Measurements from ENCODE around the gene PSMB5. TPM values are rescaled to one million over a fixed set of nuclear protein-coding genes. Genes with fewer than 3 reads are reported as not detected.

Gene PSMB5
- polyA plus RNA-seq, 1 experiment = 304 TPM

GRCh38 chr14:22978981-22979671 is 55.6 kb downstream of the PSMB5 start:
- CTCF ChIA-PET = interaction anchor here (0.9 to 7.4 kb wide), 4 partner anchors 7 to 79 kb away, joined by 3 to 93 read pairs (median 4); no protein-coding TSS in a partner anchor

GRCh38 chr14:22978487-22978837 is 56.2 kb downstream of the PSMB5 start:
- Histone ChIP-seq H3K36me3 (ENCODE audit: control insufficient read depth, insufficient read depth, low read length) (peaks cover 19% of the 10 kb centered on the region), H3K4me3 (ENCODE audit: low read depth, low read length) (peak overlapping the region; percentile 15; the same call in 1 of the 2 replicates), H3K27me3 (ENCODE audit: control insufficient read depth, insufficient read depth, low read length) (no peaks in the 10 kb centered on the region)
- ChIA-PET CTCF (interaction anchor here (0.9 to 7.4 kb wide), 9 partner anchors 7 to 141 kb away, joined by 3 to 93 read pairs (median 6); partner anchors contain the start of gene CDH24), POLR2A (interaction anchor here (0.6 kb wide), 1 partner anchor 11 kb away, joined by 3 read pairs; no protein-coding TSS in a partner anchor)
- no peak for DNase-seq (ENCODE audit: low read depth)
- no peak for TF ChIP-seq CTCF (IDR thresholded peaks at IDR 0.05; ENCODE audit: insufficient read depth, low read depth, low read length)

More at GRCh38 chr14:22978981-22979671, 55.6 kb downstream of the PSMB5 start:
- no peaks in the 10 kb centered on the region for H3K27me3 ChIP-seq (ENCODE audit: control insufficient read depth, insufficient read depth, low read length)
- POLR2A ChIA-PET = no interaction called here
- peaks cover 15% of the 10 kb centered on the region for H3K36me3 ChIP-seq (ENCODE audit: control insufficient read depth, insufficient read depth, low read length)
- no peak for DNase-seq (ENCODE audit: low read depth)
- peak overlapping the region; percentile 90 for H3K4me3 ChIP-seq (ENCODE audit: low read depth, low read length)
- TF ChIP-seq CTCF (IDR thresholded peaks at IDR 0.05; ENCODE audit: insufficient read depth, low read depth, low read length) = no peak

- no peaks in the 10 kb centered on the region for H3K27me3 ChIP-seq (ENCODE audit: control insufficient read depth, insufficient read depth, low read length)
- TF ChIP-seq CTCF (IDR thresholded peaks at IDR 0.05; ENCODE audit: insufficient read depth, low read depth, low read length) = no peak
- DNase-seq (ENCODE audit: low read depth) = no peak
- H3K36me3 ChIP-seq (ENCODE audit: control insufficient read depth, insufficient read depth, low read length) = peaks cover 22% of the 10 kb centered on the region
- ChIA-PET CTCF (interaction anchor here (0.6 to 7.4 kb wide), 19 partner anchors 8 to 324 kb away, joined by 3 to 93 read pairs (median 4); partner anchors contain the start of genes CDH24, PRMT5 and PSMB11), POLR2A (interaction anchor here (0.6 to 0.8 kb wide), 5 partner anchors 8 to 116 kb away, joined by 3 to 9 read pairs (median 3); partner anchors contain the start of gene HAUS4)
- H3K4me3 ChIP-seq (ENCODE audit: low read depth, low read length) = peak overlapping the region; percentile 15; the same call in 1 of the 2 replicates
Measured at GRCh38 chr14:22977684-22978486, 56.8 kb downstream of the PSMB5 start.

- no peaks in the 10 kb centered on the region for H3K27me3 ChIP-seq (ENCODE audit: control insufficient read depth, insufficient read depth, low read length)
- ChIA-PET POLR2A (interaction anchor here (0.6 to 0.8 kb wide), 3 partner anchors 9 to 79 kb away, joined by 3 to 9 read pairs (median 3); partner anchors contain the start of gene HAUS4), CTCF (interaction anchor here (0.7 to 7.4 kb wide), 20 partner anchors 8 to 324 kb away, joined by 3 to 93 read pairs (median 4); partner anchors contain the start of genes ACIN1, CDH24, PRMT5 and PSMB11)
- DNase-seq (ENCODE audit: low read depth) = no peak
- peaks cover 26% of the 10 kb centered on the region for H3K36me3 ChIP-seq (ENCODE audit: control insufficient read depth, insufficient read depth, low read length)
- H3K4me3 ChIP-seq (ENCODE audit: low read depth, low read length) = no peak overlapping the region
- TF ChIP-seq CTCF (IDR thresholded peaks at IDR 0.05; ENCODE audit: insufficient read depth, low read depth, low read length) = no peak
Measured at GRCh38 chr14:22977434-22977683, 57.3 kb downstream of the PSMB5 start.
